Astrocyte (in vitro differentiated cells and primary cell): ENCODE data around the gene NUBP2. TPM values are rescaled to one million over a fixed set of nuclear protein-coding genes. Genes with fewer than 3 reads are reported as not detected.

Experiments used
- DNase-seq: peaks from one replicate; pipeline ENCODE4 v3.0.0-alpha.2; 2010; ENCODE audit warnings: low read depth
- FAIRE-seq: peaks from 2 replicates; lab custom pipeline; 2011; peaks lifted over from hg19 to GRCh38; lab: Jason Lieb, UNC
- H2AFZ ChIP-seq: 2 replicates; pipeline ENCODE4 v1.6.0; 2012; ENCODE audit warnings: low read depth, low read length, inconsistent platforms
- H3K27ac ChIP-seq: 2 replicates; pipeline ENCODE4 v1.5.1; 2011; ENCODE audit warnings: low read depth, low read length, inconsistent platforms
- H3K27me3 ChIP-seq: 2 replicates; pipeline ENCODE4 v1.6.0; 2011; ENCODE audit warnings: low read length, inconsistent platforms; ENCODE audit not compliant: insufficient read depth
- H3K36me3 ChIP-seq: 2 replicates; pipeline ENCODE4 v1.5.1; 2011; ENCODE audit warnings: low read length, inconsistent platforms; ENCODE audit not compliant: insufficient read depth
- H3K4me1 ChIP-seq: 2 replicates; pipeline ENCODE4 v1.5.1; 2011; ENCODE audit warnings: low read length, inconsistent platforms; ENCODE audit not compliant: insufficient read depth
- H3K4me2 ChIP-seq: 2 replicates; pipeline ENCODE4 v1.6.0; 2012; ENCODE audit warnings: low read length, inconsistent platforms
- H3K4me3 ChIP-seq: 2 replicates; pipeline ENCODE4 v1.5.1; 2011; ENCODE audit warnings: low read depth, mild to moderate bottlenecking, low read length, inconsistent platforms; ENCODE audit not compliant: insufficient read depth
- H3K79me2 ChIP-seq: 2 replicates; pipeline ENCODE4 v1.6.0; 2012; ENCODE audit warnings: mild to moderate bottlenecking, low read length, inconsistent platforms; ENCODE audit not compliant: insufficient read depth
- H3K9ac ChIP-seq: 2 replicates; pipeline ENCODE4 v1.6.0; 2012; ENCODE audit warnings: mild to moderate bottlenecking, low read length, inconsistent platforms
- H3K9me3 ChIP-seq: 2 replicates; pipeline ENCODE4 v1.5.1; 2012; ENCODE audit warnings: low read depth, mild to moderate bottlenecking, low read length, inconsistent platforms; ENCODE audit not compliant: insufficient read depth
- H4K20me1 ChIP-seq: 2 replicates; pipeline ENCODE4 v1.6.0; 2012; ENCODE audit warnings: low read length, inconsistent platforms; ENCODE audit not compliant: insufficient read depth
- H3K27ac Mint-ChIP-seq: one replicate; pipeline ENCODE4 v1.8.0; 2021; ENCODE audit warnings: mild to moderate bottlenecking, mixed read lengths; ENCODE audit not compliant: unreplicated experiment
- H3K27me3 Mint-ChIP-seq: one replicate; pipeline ENCODE4 v1.8.0; 2021; ENCODE audit warnings: low read depth, mixed read lengths; ENCODE audit not compliant: unreplicated experiment
- H3K36me3 Mint-ChIP-seq: one replicate; pipeline ENCODE4 v1.8.0; 2021; ENCODE audit warnings: low read depth, mixed read lengths; ENCODE audit not compliant: unreplicated experiment
- H3K4me1 Mint-ChIP-seq: one replicate; pipeline ENCODE4 v1.8.0; 2021; ENCODE audit warnings: low read depth, mixed read lengths; ENCODE audit not compliant: unreplicated experiment
- H3K4me3 Mint-ChIP-seq: one replicate; pipeline ENCODE4 v1.8.0; 2021; ENCODE audit warnings: mild to moderate bottlenecking, moderate library complexity, mixed read lengths; ENCODE audit not compliant: unreplicated experiment
- H3K9me3 Mint-ChIP-seq: one replicate; pipeline ENCODE4 v1.8.0; 2021; ENCODE audit warnings: mild to moderate bottlenecking, mixed read lengths; ENCODE audit not compliant: unreplicated experiment
- EZH2 ChIP-seq: IDR thresholded peaks from 2 replicates; pipeline ENCODE4 v1.6.1; 2012; ENCODE audit warnings: mild to moderate bottlenecking, low read length, inconsistent platforms; ENCODE audit not compliant: insufficient read depth
- total RNA-seq: library from RNA; stranded (reverse); gene quantifications from 2 replicates; pipeline ENCODE4 v1.2.1, GENCODE V29; 2021
- TF ChIP-seq, protein P1 (sequence below): IDR thresholded peaks from 2 replicates; pipeline ENCODE4 v1.5.1; 2011; ENCODE audit warnings: low read depth, mild to moderate bottlenecking, inconsistent platforms, low read length, moderate library complexity; ENCODE audit not compliant: insufficient read depth

The NUBP2 gene
- total RNA-seq, 1 donor from 2014 or later = 41.4 TPM

DNA sequence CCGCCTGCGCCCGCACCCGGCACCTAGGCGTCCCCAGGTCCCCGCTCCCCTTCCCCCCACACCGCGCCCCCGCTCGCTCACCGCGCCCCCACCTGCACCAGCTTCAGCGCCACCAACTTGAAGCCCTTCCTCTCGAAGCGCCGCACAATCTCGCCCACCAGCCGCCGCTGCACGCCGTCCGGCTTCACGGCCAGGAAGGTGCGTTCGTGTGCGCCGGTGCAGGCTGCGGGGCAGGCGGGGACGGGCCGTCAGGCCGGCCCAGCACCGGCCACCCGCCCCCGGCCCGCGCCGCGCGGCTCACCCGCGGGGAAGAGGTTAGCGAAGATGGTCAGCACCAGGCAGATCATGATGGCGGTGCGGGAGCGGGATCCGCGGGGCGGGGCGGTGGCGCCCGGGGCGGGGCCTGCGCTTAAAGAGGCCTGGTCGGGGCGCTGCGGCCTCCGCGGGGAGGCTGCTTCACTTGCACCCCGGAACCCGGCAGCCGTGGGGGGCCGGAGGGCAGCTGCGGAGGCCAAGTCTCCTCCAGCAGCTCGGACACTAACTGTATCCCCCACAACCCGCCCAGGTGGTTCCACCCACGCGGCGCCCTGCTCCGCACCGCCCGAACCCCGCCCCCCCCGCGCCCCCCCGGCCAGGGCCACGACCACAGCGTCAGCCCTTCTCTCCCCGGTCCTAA lies 11.4 kb upstream of the NUBP2 start, which contains the start of gene NME3:
NME3 (minus strand) TSS at position 356 of the 676 bp plus-strand sequence; CDS start at position 347, 9 bp downstream.
- no peaks in the 10 kb centered on the region for H3K27me3 Mint-ChIP-seq
- peak within 1 kb of the TSS; percentile 98 for H3K27ac Mint-ChIP-seq
- H3K4me1 ChIP-seq = peaks cover 26% of the 10 kb centered on the region
- peak within 1 kb of the TSS; percentile 91 for H3K9ac ChIP-seq
- H3K36me3 Mint-ChIP-seq = no peaks in the 10 kb centered on the region
- H3K4me3 Mint-ChIP-seq = peak within 1 kb of the TSS; percentile 91
- peaks cover 39% of the 10 kb centered on the region for H3K79me2 ChIP-seq
- no peak for TF ChIP-seq EZH2
- peaks cover 54% of the 10 kb centered on the region for H4K20me1 ChIP-seq
- H3K9me3 Mint-ChIP-seq = no peaks in the 10 kb centered on the region
- DNase-seq (peak; percentile 43), FAIRE-seq (no peak)
- H3K9me3 ChIP-seq = no peaks in the 10 kb centered on the region
- no peaks in the 10 kb centered on the region for H3K36me3 ChIP-seq
- H3K4me1 Mint-ChIP-seq = peaks cover 6% of the 10 kb centered on the region
- peak within 1 kb of the TSS; percentile 66 for H3K4me3 ChIP-seq
- peak within 1 kb of the TSS; percentile 91 for H3K4me2 ChIP-seq
- H3K27me3 ChIP-seq = no peaks in the 10 kb centered on the region
- no peak within 1 kb of the TSS for H2AFZ ChIP-seq
- peak within 1 kb of the TSS; percentile 38 for H3K27ac ChIP-seq

DNA sequence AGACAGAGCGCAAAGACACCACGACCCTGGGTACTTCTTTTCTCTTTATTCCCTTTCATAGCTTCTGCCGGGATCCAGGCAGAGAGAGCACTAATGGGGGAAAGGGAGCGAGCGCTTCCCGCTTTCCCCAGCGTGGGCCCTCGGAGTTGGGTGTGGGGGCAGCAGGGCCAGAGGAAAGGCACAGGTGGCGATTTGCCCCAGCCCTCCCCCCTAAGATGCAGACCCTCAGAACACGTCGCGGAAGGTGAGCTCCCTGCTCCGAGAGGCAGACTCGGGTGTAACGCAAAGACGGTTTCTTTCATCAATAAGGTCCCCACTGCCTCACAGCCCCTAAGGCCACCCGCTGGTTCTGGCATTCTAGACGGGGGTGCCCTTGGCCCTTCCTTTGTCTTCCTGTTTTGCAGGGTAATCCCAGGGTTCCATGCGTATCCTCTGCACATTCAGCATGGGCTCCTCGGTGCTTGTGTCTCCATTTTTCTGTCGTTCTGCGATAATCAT lies 10.8 kb upstream of the NUBP2 start:
- Histone ChIP-seq H3K4me3 (peak overlapping the region; percentile 66), H3K9me3 (no peaks in the 10 kb centered on the region), H3K36me3 (no peaks in the 10 kb centered on the region), H3K4me1 (peaks cover 26% of the 10 kb centered on the region), H3K9ac (peak overlapping the region; percentile 91), H3K4me2 (peak overlapping the region; percentile 91), H3K27ac (peak overlapping the region; percentile 10), H3K79me2 (peaks cover 39% of the 10 kb centered on the region), H4K20me1 (peaks cover 54% of the 10 kb centered on the region), H2AFZ (no peak overlapping the region), H3K27me3 (no peaks in the 10 kb centered on the region)
- FAIRE-seq (no peak), DNase-seq (no peak)
- peaks cover 6% of the 10 kb centered on the region for H3K4me1 Mint-ChIP-seq
- H3K4me3 Mint-ChIP-seq = peak overlapping the region; percentile 91
- no peaks in the 10 kb centered on the region for H3K27me3 Mint-ChIP-seq
- no peaks in the 10 kb centered on the region for H3K36me3 Mint-ChIP-seq
- H3K9me3 Mint-ChIP-seq = no peaks in the 10 kb centered on the region
- TF ChIP-seq, protein P1, sequence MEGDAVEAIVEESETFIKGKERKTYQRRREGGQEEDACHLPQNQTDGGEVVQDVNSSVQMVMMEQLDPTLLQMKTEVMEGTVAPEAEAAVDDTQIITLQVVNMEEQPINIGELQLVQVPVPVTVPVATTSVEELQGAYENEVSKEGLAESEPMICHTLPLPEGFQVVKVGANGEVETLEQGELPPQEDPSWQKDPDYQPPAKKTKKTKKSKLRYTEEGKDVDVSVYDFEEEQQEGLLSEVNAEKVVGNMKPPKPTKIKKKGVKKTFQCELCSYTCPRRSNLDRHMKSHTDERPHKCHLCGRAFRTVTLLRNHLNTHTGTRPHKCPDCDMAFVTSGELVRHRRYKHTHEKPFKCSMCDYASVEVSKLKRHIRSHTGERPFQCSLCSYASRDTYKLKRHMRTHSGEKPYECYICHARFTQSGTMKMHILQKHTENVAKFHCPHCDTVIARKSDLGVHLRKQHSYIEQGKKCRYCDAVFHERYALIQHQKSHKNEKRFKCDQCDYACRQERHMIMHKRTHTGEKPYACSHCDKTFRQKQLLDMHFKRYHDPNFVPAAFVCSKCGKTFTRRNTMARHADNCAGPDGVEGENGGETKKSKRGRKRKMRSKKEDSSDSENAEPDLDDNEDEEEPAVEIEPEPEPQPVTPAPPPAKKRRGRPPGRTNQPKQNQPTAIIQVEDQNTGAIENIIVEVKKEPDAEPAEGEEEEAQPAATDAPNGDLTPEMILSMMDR = no peak
- TF ChIP-seq EZH2 = no peak
- peak overlapping the region; percentile 98 for H3K27ac Mint-ChIP-seq

DNA sequence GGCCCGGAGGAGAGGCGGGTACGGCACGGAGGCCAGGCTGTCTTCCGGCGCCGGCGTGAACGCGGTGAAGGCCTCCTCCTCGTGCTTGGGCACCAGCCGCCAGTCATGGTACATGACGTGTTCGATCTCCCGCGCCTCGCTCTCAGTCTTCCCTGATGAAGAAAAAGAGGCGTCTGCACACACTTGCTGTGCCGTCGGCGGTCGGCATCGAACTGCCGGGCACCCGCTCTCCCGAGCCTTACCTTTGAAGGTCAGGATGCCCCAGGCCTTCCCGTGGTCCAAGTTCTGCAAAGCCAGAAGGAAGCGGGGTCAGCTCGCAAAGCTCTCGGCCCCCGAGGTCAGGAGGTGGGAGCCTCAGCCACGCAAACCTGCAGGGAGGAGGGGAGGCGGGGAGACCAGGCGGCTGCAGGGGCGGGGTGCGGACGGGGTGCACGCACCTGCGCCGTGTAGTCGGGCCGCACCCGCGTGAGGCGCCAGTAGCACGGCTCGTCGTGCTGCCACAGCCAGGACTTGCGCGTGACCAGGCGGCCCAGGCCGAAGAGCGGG lies 10.3 kb upstream of the NUBP2 start, which contains the start of gene EME2:
EME2 (plus strand) TSS at position 449 of the 546 bp plus-strand sequence. CDS start 418 bp downstream, outside the sequence.
- Mint-ChIP-seq H3K36me3 (no peaks in the 10 kb centered on the region), H3K9me3 (no peaks in the 10 kb centered on the region), H3K27me3 (no peaks in the 10 kb centered on the region), H3K4me3 (peak within 1 kb of the TSS; percentile 91), H3K4me1 (peaks cover 6% of the 10 kb centered on the region), H3K27ac (peak within 1 kb of the TSS; percentile 98)
- FAIRE-seq (no peak), DNase-seq (no peak)
- no peaks in the 10 kb centered on the region for H3K9me3 ChIP-seq
- peak within 1 kb of the TSS; percentile 91 for H3K9ac ChIP-seq
- peaks cover 39% of the 10 kb centered on the region for H3K79me2 ChIP-seq
- H2AFZ ChIP-seq = peak within 1 kb of the TSS; percentile 80
- H3K4me1 ChIP-seq = peaks cover 26% of the 10 kb centered on the region
- H3K36me3 ChIP-seq = no peaks in the 10 kb centered on the region
- TF ChIP-seq EZH2 = no peak
- TF ChIP-seq, protein P1 = no peak
- peak within 1 kb of the TSS; percentile 71 for H3K27ac ChIP-seq
- peaks cover 54% of the 10 kb centered on the region for H4K20me1 ChIP-seq
- H3K4me3 ChIP-seq = peak within 1 kb of the TSS; percentile 66
- H3K27me3 ChIP-seq = no peaks in the 10 kb centered on the region
- H3K4me2 ChIP-seq = peak within 1 kb of the TSS; percentile 91
